Stomach (tissue), 4 donors: ENCODE data around the gene EPN2.

Experiments used
- EP300 ChIP-seq: sonication (generic); formaldehyde crosslinking; IDR thresholded peaks from one replicate; pipeline ENCODE4 v1.6.1; 2017; ENCODE audit warnings: antibody characterized with exemption
- POLR2A ChIP-seq, 4 donors: fragments of 450-650 bp; IDR thresholded peaks; one replicate each; pipeline ENCODE4 v1.6.1; 2016; ENCODE audit warnings: antibody characterized with exemption in 4 of 4, control low read depth in 2 of 4, mild to moderate bottlenecking in 1 of 4, moderate library complexity in 1 of 4
- TF ChIP-seq, protein P1 (sequence below), 7 experiments: fragments of 450-650 bp in 4 of 7; fragments of 200-600 bp in 3 of 7; sonication (generic) in 3 of 7; IDR thresholded peaks; one replicate each; pipeline ENCODE4 v1.5.1; 2016 to 2019; ENCODE audit warnings: antibody characterized with exemption in 7 of 7, control low read depth in 2 of 7, mild to moderate bottlenecking in 1 of 7

- TF ChIP-seq, protein P1, sequence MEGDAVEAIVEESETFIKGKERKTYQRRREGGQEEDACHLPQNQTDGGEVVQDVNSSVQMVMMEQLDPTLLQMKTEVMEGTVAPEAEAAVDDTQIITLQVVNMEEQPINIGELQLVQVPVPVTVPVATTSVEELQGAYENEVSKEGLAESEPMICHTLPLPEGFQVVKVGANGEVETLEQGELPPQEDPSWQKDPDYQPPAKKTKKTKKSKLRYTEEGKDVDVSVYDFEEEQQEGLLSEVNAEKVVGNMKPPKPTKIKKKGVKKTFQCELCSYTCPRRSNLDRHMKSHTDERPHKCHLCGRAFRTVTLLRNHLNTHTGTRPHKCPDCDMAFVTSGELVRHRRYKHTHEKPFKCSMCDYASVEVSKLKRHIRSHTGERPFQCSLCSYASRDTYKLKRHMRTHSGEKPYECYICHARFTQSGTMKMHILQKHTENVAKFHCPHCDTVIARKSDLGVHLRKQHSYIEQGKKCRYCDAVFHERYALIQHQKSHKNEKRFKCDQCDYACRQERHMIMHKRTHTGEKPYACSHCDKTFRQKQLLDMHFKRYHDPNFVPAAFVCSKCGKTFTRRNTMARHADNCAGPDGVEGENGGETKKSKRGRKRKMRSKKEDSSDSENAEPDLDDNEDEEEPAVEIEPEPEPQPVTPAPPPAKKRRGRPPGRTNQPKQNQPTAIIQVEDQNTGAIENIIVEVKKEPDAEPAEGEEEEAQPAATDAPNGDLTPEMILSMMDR (IDR thresholded peaks at IDR 0.05) = no peak
- TF ChIP-seq POLR2A (IDR thresholded peaks at IDR 0.05) (no peak), EP300 (no peak)
Measured at GRCh38 chr17:19244357-19244756, 7.2 kb downstream of the EPN2 start.
